HG03280 (cell line): ENCODE data around the gene NACA2.
"Not testable (repeated sequence)": the region's sequence is repeated elsewhere in the genome, so short reads cannot be mapped to it uniquely, and the experiment has no call there.

ENCODE experiments used
- ATAC-seq: cut with Tn5 transposase; IDR thresholded peaks from one replicate; pipeline ENCODE4 v1.9.1; 2021; ENCODE audit warnings: mild to moderate bottlenecking, moderate library complexity; ENCODE audit not compliant: unreplicated experiment

NACA2 gene

GRCh38 chr17:61579347-61579746 is 11.7 kb downstream of the NACA2 start:
- ATAC-seq: no peak

GRCh38 chr17:61578645-61579044 is 12.4 kb downstream of the NACA2 start:
- no peak for ATAC-seq

- ATAC-seq: no peak
Observed at GRCh38 chr17:61575983-61576382, 15.0 kb downstream of the NACA2 start.

GRCh38 chr17:61575352-61575975 is 15.6 kb downstream of the NACA2 start:
- ATAC-seq: no peak

GRCh38 chr17:61574542-61575351 is 16.3 kb downstream of the NACA2 start:
- no peak for ATAC-seq

GRCh38 chr17:61572547-61572946 is 18.5 kb downstream of the NACA2 start:
- ATAC-seq: not testable (repeated sequence)

GRCh38 chr17:61571624-61572023 is 19.4 kb downstream of the NACA2 start:
- no peak for ATAC-seq

GRCh38 chr17:61570118-61570517 is 20.9 kb downstream of the NACA2 start:
- no peak for ATAC-seq

GRCh38 chr17:61569525-61569924 is 21.5 kb downstream of the NACA2 start:
- ATAC-seq: not testable (repeated sequence)

GRCh38 chr17:61568219-61569072 is 22.6 kb downstream of the NACA2 start:
- no peak for ATAC-seq

GRCh38 chr17:61567045-61567802 is 23.8 kb downstream of the NACA2 start:
- ATAC-seq: no peak

- not testable (repeated sequence) for ATAC-seq
Observed at GRCh38 chr17:61566448-61566847, 24.6 kb downstream of the NACA2 start.

- not testable (repeated sequence) for ATAC-seq
Observed at GRCh38 chr17:61565850-61566249, 25.2 kb downstream of the NACA2 start.

GRCh38 chr17:61565213-61565612 is 25.8 kb downstream of the NACA2 start:
- no peak for ATAC-seq

- ATAC-seq: no peak
Observed at GRCh38 chr17:61562287-61562686, 28.7 kb downstream of the NACA2 start.

- no peak for ATAC-seq
Observed at GRCh38 chr17:61561354-61561753, 29.7 kb downstream of the NACA2 start.

GRCh38 chr17:61560071-61560470 is 30.9 kb downstream of the NACA2 start:
- ATAC-seq: no peak

GRCh38 chr17:61556224-61557188 is 34.5 kb downstream of the NACA2 start:
- ATAC-seq: no peak

GRCh38 chr17:61555127-61555566 is 35.9 kb downstream of the NACA2 start:
- no peak for ATAC-seq
